A204.1 (cell line): ENCODE results near the gene TRIB2.

Experiments
- FAIRE-seq: peaks from 2 replicates; lab custom pipeline; 2012; peaks lifted over from hg19 to GRCh38; lab: Jason Lieb, UNC

The TRIB2 gene

GRCh38 chr2:12750166-12750905 is 33.6 kb downstream of the TRIB2 start:
- FAIRE-seq = no peak

- no peak for FAIRE-seq
Observed at GRCh38 chr2:12754643-12755042, 37.9 kb downstream of the TRIB2 start.

- no peak for FAIRE-seq
Observed at GRCh38 chr2:12755384-12755783, 38.6 kb downstream of the TRIB2 start.

GRCh38 chr2:12759248-12759647 is 42.5 kb downstream of the TRIB2 start:
- FAIRE-seq = no peak

GRCh38 chr2:12761104-12761503 is 44.4 kb downstream of the TRIB2 start:
- FAIRE-seq = no peak

GRCh38 chr2:12762337-12762736 is 45.6 kb downstream of the TRIB2 start:
- no peak for FAIRE-seq

- FAIRE-seq = no peak
Observed at GRCh38 chr2:12762976-12763375, 46.2 kb downstream of the TRIB2 start.

- no peak for FAIRE-seq
Observed at GRCh38 chr2:12763486-12763885, 46.8 kb downstream of the TRIB2 start.

- no peak for FAIRE-seq
Observed at GRCh38 chr2:12764075-12764730, 47.5 kb downstream of the TRIB2 start.

- FAIRE-seq = no peak
Observed at GRCh38 chr2:12764849-12765605, 48.3 kb downstream of the TRIB2 start.

GRCh38 chr2:12766421-12766879 is 49.7 kb downstream of the TRIB2 start:
- no peak for FAIRE-seq

GRCh38 chr2:12767541-12767940 is 50.8 kb downstream of the TRIB2 start:
- no peak for FAIRE-seq

GRCh38 chr2:12767996-12768624 is 51.4 kb downstream of the TRIB2 start:
- no peak for FAIRE-seq

- no peak for FAIRE-seq
Observed at GRCh38 chr2:12769492-12770105, 52.9 kb downstream of the TRIB2 start.

GRCh38 chr2:12770300-12770968 is 53.7 kb downstream of the TRIB2 start:
- no peak for FAIRE-seq

GRCh38 chr2:12771154-12771553 is 54.4 kb downstream of the TRIB2 start:
- no peak for FAIRE-seq

- FAIRE-seq = no peak
Observed at GRCh38 chr2:12773586-12774394, 57.1 kb downstream of the TRIB2 start.

- FAIRE-seq = no peak
Observed at GRCh38 chr2:12774395-12774727, 57.6 kb downstream of the TRIB2 start.

- FAIRE-seq = no peak
Observed at GRCh38 chr2:12776521-12776961, 59.8 kb downstream of the TRIB2 start.

- no peak for FAIRE-seq
Observed at GRCh38 chr2:12778369-12778768, 61.6 kb downstream of the TRIB2 start.
